G401 (cell line): ENCODE measurements around the gene CCNF. TPM values are rescaled to one million over a fixed set of nuclear protein-coding genes. Genes with fewer than 3 reads are reported as not detected.

Experiments
- DNase-seq: peaks from one replicate; pipeline ENCODE4 v3.0.0-alpha.2; 2015; ENCODE audit warnings: low spot score
- in situ Hi-C: cut with HindIII; loops from 2 replicates; pipeline ENCODE4 v1.10.0; 2016; ENCODE audit warnings: low sequenced_read_pairs, mixed read lengths
- total RNA-seq: library from RNA; depleted of rRNA; stranded (reverse); fragments of >200 nt; shearing (Covaris generic); gene quantifications from 2 replicates; pipeline ENCODE4 v1.2.3, GENCODE V29; 2014

The CCNF gene
- total RNA-seq, 1 experiment from 2014 or later: 62.1 TPM

DNA sequence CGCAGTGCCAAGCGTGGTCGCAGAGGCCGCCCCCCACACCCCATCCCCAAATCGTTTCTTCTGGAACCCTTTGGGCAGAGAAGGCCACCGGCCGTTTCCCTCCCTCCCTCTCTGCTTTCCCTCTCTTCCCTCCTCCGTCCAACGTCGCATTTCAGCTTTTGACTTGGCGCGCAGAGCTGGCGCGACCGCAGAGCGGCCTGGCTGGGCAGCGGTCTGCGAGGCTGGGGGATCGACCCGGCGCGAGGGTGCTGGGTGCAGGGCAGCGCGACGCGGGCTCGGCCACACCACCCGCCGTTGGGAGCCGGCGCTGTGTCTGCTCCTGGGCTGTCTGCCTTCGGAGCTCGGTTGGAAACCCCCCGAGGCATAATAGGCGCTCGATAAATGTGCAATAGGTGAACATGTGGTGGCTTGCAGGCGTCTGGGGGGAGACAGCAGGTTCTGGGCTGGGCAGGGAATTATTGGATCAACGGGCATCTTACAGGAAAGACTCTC lies 39.0 kb downstream of the CCNF start:
- in situ Hi-C loops: no loop called here

DNA sequence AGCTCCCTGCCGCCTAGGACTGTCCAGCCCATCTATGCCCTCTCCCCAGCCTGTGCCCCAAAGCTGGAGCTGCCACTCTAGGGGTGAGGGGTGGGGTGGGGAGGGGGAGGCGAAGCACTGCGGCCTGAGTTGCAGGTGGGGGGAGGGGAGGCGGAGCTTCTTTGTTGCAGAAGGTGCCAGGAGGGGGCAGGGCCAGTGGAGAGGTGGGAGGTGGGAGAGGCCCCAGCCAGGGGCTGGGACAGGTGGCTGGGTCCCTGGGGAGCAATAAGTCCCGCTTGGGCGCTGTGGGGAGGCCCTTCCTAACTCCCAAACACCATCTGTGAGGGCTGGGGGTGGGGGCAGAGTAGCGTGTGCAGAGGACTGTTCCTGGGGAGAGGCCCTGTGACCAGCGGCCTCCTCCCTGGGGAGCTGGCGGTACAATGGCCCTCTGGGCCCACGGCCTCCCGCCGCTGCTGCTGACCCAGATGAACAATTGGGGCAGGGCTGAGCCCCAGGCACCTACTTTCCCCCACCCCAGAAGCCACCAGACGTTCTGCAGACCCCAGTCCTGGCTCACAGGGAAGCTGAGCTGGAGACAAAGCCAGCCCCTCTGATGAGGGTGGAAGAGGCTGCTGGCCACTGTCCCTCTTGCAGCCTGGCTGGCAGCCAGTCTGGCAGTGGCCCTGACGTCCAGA lies 39.6 kb downstream of the CCNF start:
- in situ Hi-C loops: no loop called here
- no peak for DNase-seq

More for the DNA sequence above, 39.0 kb downstream of the CCNF start:
- no peak for DNase-seq

DNA sequence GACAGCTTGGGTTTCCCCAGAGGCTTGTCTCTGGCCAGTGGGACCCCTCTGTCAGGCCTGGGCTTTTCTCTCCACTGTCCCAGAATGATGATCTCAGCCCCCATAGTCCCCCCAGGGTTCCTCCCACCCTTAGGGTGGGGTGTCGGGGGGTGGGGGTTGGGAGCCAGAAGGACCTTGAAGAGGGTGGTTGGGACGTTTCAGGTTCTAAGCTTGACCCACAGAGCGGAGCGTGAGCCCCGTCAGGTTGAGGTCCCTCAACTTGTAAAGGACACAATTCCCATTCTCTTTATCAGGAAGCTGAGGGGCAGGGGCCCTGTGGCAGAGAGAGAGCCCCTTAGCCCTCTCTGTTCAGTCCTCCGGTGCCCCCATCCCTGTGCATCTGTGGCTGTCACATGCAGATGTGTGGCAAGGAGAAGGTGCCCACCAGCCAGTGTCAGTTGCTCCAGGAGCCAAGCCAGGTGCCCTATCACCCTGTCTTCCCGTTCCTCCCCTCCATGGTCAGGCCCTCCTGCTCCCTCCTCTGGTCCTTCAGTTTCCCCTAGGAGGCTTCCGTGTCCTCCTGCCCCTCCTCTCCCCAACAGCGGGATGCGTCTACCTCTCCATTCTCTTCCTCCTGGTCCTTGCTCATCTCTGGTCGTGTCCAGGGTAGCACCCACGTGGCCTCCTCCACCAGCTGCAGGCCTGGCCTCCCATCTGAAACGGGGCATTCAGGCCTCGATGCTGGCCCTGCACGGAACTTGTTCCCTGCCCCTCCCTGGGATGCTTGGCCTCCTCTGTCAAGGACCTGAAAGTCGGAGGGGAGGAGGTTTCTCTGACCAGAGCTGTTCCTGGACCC lies 40.4 kb downstream of the CCNF start:
- DNase-seq: no peak
- in situ Hi-C loops: no loop called here

DNA sequence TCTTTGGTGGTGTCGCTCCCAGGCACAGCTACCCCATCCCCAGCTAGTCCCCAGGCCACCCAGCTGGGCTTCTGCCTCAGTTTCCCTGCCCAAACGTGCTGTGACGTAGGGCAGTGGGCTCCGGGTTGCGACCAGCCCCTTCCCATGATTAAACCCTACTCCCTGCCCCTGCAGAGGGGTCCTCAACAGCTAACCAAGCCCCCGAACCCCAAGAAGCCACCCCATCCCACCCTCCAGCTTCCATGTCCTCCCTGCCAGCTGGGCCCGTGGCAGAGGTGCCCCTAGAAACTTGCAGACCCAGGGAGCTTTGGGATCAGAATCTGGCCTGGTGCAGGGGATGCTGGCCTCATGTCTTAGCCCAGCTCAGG lies 41.0 kb downstream of the CCNF start:
- in situ Hi-C loops: no loop called here
- no peak for DNase-seq

DNA sequence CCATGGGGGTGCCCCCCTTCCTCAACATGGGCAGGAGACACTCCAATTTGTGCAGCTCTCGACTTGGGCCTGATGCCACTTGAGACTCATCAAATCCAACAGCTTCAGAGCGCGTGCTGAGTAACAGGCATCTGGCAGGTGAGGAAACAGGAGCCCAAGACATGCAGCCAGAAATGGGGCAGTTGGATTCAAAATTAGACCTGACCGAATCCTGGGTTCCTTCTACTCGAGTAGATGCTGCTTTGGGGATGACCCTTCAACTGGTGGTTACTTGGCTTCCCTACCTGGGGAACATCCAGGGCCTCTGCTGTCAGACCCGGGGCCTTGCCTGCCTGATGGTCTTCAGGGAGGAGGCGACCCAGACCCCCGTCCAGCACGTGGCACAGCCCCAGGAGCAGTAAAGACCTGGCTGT lies 41.4 kb downstream of the CCNF start:
- in situ Hi-C loops: no loop called here
- DNase-seq: no peak

DNA sequence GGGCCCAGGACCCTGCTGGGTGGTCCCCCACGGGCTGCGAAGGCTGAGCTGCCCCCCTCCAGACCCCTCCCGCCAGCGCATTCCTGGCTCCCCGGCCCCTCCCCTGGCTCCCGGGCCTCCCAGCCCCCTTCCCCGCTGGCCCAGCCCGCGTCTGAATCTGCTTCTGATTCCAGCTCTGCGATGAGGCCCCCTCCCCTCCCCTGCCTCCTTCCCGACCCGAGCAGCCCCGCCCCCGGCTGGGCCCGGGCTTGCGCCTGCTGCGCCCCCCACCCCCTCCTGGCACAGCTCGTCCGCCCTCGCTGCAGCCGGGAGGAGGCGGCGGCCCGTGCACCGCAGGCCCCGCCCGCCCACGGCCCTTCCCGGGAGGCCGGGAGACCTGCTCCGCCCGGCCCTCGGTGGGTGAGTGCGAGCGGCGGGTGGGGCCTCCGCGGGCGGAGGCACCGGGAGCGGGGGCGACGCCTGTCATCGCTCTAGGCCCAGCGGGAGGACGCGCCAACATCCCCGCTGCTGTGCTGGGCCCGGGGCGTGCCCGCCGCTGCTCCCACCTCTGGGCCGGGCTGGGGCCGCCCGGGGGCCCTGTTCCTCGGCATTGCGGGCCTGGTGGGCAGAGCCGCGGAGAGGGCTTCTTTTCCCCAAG lies 41.9 kb downstream of the CCNF start, which contains the start of gene NTN3:
Gene NTN3 (plus strand): TSS at position 282 of the 637 bp plus-strand sequence. CDS start 405 bp downstream, outside the sequence.
- in situ Hi-C loops: no loop called here

DNA sequence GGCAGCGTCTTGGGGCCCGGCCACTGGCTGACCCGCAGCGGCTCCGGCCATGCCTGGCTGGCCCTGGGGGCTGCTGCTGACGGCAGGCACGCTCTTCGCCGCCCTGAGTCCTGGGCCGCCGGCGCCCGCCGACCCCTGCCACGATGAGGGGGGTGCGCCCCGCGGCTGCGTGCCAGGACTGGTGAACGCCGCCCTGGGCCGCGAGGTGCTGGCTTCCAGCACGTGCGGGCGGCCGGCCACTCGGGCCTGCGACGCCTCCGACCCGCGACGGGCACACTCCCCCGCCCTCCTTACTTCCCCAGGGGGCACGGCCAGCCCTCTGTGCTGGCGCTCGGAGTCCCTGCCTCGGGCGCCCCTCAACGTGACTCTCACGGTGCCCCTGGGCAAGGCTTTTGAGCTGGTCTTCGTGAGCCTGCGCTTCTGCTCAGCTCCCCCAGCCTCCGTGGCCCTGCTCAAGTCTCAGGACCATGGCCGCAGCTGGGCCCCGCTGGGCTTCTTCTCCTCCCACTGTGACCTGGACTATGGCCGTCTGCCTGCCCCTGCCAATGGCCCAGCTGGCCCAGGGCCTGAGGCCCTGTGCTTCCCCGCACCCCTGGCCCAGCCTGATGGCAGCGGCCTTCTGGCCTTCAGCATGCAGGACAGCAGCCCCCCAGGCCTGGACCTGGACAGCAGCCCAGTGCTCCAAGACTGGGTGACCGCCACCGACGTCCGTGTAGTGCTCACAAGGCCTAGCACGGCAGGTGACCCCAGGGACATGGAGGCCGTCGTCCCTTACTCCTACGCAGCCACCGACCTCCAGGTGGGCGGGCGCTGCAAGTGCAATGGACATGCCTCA lies 42.6 kb downstream of the CCNF start:
- DNase-seq: no peak
- in situ Hi-C loops: no loop called here

More for the DNA sequence above, 41.9 kb downstream of the CCNF start, which contains the start of gene NTN3:
- DNase-seq: no peak

DNA sequence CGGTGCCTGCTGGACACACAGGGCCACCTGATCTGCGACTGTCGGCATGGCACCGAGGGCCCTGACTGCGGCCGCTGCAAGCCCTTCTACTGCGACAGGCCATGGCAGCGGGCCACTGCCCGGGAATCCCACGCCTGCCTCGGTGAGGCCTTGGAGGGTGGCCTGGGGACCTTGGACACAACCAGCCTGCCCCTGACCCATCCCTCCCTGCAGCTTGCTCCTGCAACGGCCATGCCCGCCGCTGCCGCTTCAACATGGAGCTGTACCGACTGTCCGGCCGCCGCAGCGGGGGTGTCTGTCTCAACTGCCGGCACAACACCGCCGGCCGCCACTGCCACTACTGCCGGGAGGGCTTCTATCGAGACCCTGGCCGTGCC lies 43.2 kb downstream of the CCNF start:
- in situ Hi-C loops: no loop called here

DNA sequence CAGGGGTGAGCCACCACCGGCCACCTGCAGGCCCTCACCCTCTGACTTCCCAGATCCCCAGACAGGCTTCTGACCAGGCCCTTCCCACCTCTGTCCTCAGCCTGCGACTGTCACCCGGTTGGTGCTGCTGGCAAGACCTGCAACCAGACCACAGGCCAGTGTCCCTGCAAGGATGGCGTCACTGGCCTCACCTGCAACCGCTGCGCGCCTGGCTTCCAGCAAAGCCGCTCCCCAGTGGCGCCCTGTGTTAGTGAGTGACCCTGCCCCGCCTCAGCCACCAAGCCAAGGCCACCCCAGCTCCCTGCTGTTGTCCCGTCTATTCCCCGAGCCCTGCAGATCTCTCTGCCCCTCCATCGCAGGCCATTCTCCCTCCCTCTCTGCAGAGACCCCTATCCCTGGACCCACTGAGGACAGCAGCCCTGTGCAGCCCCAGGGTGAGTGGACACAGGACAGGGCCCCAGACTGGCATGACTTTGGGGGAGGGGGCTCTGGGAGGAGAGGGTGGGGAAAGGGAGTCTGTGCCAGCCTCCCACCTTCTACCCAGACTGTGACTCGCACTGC lies 43.7 kb downstream of the CCNF start:
- in situ Hi-C loops: no loop called here
- no peak for DNase-seq

More for the DNA sequence above, 43.2 kb downstream of the CCNF start:
- DNase-seq: no peak

DNA sequence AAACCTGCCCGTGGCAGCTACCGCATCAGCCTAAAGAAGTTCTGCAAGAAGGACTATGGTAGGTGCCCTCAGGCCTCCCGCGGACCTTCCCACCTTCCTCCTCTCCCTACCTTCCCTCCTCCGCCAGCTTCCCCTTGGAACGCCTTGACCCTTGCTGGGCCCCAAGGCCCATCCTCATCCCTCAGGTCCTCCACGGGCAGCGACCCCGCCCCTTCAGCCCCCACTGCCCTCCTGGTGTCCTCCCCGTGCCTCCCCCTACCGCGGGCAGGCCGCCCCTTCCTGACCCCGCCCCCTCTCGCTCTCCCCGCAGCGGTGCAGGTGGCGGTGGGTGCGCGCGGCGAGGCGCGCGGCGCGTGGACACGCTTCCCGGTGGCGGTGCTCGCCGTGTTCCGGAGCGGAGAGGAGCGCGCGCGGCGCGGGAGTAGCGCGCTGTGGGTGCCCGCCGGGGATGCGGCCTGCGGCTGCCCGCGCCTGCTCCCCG lies 44.2 kb downstream of the CCNF start:
- DNase-seq: no peak
- in situ Hi-C loops: no loop called here

DNA sequence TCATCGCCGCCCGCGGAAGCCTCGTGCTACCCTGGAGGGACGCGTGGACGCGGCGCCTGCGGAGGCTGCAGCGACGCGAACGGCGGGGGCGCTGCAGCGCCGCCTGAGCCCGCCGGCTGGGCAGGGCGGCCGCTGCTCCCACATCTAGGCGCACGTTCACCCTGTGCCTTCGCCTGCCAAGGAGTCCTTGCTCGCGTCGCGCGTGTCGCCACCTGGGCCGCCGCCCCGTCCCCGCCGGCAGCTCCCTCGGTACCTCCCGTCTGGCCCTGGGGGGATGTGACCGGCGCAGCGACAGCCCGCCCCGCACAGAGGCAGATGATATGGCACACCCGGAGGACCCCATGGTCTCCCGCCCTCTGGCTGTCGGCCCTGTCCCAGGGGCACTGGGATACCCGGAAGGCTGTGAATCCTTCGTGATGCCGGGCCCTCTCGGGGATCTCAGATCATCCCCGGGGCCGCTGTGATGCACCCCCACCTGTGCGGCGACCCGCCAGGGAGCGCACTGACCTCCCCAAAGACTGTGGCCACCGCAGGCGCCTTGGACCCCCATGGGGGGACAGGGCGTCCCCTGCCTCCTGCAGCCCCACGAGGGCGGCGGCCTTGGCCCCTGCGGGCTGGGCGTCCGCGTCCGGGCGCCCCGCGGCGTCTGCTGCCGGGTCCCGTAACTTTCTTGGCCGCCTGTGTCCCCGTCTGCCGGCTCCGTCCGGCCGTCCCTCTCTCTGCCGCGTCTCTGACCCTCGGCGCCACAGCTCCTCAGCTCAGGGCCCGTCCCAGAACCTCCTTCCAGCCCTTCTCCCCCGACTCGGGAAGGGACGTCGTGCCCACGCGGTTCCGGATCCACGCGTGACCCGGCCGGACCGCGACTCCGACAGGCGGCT lies 45.0 kb downstream of the CCNF start:
- DNase-seq: no peak

DNA sequence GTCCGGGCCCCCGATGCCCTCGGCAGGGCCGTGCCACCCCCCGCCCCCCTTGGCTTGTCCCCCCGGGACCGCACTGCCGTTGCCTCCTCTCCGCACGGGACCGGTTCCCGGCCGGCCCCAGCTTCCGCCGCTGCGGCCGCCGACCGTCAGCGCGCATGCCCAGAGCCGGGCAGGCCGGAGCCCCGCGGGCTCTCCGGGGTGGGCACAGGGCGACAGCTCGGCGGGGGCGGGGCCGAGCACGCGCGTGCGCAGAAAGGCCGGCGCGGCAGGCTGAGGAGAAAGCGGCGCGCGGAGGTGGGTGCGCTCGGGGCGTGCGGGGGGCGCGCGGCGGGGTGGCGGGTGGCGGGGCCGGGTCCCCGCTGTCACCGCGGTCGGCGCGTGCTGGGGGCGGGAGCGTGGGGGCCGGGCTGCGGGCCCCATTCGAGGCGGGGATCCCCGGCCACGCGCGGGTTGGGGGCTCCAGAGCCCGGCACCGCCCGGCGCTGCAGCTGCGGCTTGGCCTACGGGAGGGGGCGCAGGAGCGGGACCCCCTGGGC lies 45.7 kb downstream of the CCNF start, which contains the start of gene TBC1D24:
Gene TBC1D24 (plus strand): TSS at position 251 of the 536 bp plus-strand sequence. CDS start 21,022 bp downstream, outside the sequence.
- in situ Hi-C loops: no loop called here
- DNase-seq: peak; percentile 79

More for the DNA sequence above, 45.0 kb downstream of the CCNF start:
- in situ Hi-C loops: no loop called here

DNA sequence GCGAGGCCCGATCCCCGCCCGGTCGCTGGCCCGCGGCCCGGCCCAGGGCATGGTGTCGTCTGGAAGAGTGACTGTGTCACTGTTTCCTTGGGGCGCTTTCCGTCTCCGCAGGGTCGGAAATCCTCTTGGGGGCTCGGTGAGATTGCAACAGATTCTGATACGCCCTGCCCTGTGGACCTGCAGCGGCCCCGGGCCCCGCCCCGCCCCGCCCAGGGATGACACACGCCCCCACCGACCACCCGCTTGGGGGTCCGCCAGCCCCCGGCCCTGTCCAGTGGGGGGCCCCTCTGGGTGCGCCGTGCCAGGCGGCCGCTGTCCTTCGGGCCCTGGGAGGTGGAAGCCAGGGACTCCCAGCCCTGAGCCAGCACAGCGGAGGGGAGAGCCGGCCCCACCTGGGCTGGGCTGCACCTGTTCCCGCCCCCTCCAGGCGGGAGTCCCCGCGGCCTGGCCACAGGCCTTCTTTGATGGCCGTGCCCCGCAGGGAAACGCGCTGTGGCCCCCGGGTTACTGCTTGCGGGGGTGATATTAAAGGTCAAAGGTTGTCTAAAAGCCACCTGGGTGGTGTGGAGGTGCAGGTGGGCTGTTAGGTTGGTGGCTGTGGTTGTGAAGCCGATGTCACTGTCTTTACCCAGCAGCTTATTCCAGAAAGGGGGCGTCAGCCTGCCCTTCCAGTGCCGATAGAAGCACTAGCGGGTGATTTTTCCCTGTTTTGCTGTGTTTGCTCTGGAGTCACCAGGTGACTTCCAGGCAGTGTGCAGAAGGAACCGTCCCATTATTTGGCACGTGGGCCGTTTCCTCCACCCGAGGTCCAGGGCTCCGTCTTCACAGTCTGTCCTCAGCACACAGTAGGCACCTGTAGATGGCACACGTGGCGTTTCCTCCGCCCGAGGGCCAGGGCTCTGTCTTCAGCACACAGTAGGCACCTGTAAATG lies 46.4 kb downstream of the CCNF start:
- in situ Hi-C loops: no loop called here
- DNase-seq: peak; percentile 52

DNA sequence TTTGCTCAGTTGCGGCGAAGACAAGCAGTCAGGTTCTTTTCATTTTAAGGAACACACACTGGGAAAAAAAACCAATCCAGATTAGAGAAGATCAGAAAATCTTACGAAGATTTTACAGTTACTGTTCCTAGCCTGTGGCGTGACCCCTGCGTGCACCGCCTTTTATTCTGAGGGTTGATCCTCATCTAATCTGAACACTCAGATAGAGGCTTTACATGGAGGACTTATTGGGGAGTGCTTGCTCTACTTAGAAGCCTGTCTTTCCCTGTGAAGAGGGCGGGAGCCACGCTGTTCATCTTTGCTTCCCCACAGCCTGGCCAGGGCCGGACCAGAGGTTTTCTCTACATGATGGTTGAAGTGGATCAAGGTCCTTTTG lies 47.1 kb downstream of the CCNF start:
- in situ Hi-C loops: no loop called here

DNA sequence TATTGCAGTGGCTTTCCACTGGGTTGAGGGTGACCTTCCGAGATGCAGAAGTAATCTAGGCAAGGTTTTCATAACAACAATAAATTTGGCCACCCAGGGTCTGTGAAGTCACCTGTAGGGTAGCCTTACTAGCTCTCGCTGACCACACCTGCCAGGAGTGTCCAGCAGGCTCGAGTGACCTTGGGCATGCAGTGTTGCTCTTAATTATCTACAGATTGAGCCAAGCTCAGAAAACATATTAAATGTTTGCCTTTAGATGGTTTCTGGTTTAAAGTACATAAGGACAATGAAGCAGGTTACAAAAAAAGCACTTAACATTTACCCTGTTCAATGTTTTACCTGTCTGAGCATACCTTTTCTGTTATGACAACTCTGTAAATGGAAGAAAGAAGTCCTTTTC lies 47.5 kb downstream of the CCNF start:
- in situ Hi-C loops: no loop called here
- DNase-seq: no peak

More for the DNA sequence above, 47.1 kb downstream of the CCNF start:
- DNase-seq: no peak

DNA sequence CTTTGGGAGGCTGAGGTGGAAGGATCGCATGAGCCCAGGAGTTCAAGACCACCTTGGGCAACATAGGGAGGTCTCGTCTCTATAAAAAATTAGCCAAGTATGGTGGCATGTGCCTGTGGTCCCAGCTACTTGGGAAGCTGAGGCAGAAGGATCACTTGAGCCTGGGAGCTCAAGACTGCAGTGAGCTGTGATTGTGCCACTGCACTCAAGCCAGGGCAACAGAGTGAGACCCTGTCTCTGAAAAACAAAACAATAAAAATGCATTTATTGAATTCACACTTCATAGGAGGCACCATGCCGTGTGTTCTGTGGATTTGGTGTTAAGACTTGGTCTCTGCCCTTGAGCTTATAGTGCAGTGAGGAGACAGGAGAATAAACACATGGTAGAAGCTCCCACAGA lies 48.1 kb downstream of the CCNF start:
- no peak for DNase-seq
- in situ Hi-C loops: no loop called here
